HL-60 (cell line): ENCODE measurements around the gene PCBP2.

Source experiments
- CTCF ChIP-seq: IDR thresholded peaks from one replicate; pipeline ENCODE4 v1.5.1; 2011; ENCODE audit warnings: low read length, control low read depth, inconsistent platforms; ENCODE audit not compliant: insufficient read depth
- GABPA ChIP-seq: IDR thresholded peaks from 2 replicates; pipeline ENCODE4 v1.6.1; 2012; ENCODE audit warnings: low read depth
- POLR2AphosphoS5 ChIP-seq: IDR thresholded peaks from 2 replicates; pipeline ENCODE4 v1.6.1; 2012; ENCODE audit warnings: low read depth
- REST ChIP-seq: IDR thresholded peaks from 2 replicates; pipeline ENCODE4 v1.6.1; 2012; ENCODE audit warnings: low read depth; ENCODE audit not compliant: insufficient replicate concordance

DNA sequence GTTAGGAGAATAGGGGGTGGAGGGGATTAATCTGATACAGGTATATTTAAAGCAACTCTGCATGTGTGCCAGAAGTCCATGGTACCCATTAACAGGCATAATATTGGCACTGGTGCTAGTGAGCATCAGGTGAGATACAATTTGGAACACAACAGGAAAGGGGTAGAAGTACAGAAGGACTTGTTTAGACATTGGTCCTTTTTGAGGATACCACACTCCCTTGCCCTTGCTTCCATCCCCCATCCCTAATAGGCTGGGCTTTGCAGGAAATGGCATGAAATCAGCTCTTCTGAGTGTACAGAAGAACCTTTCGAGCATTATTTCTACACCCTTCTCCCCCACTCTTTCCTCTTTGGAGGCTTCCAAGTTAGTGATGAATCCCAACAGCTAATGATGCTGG, 16.4 kb downstream of the PCBP2 start:
- TF ChIP-seq CTCF, result no peak
- no peak for TF ChIP-seq POLR2AphosphoS5
- no peak for TF ChIP-seq GABPA
- TF ChIP-seq REST, result no peak
